Calu3 (cell line): Measurements from ENCODE around the gene PRKN. TPM values are rescaled to one million over a fixed set of nuclear protein-coding genes. Genes with fewer than 3 reads are reported as not detected.

Experiments
- BruUV-seq: library from RNA; stranded (reverse); fragments of 400-500 nt; replicated peaks from 2 replicates; lab custom pipeline; 2021; lab: Mats Ljungman, UMichigan
- CTCF ChIA-PET: fragments of 300-600 bp; sonication (Branson Sonifier 250); formaldehyde crosslinking; loops from one replicate; lab custom pipeline; 2022; ENCODE audit warnings: antibody characterized with exemption; lab: Charles Lee
- DNase-seq: peaks from one replicate; pipeline ENCODE4 v3.0.0; 2022
- H3K27ac Mint-ChIP-seq: one replicate; pipeline ENCODE4 v1.8.0; 2022; ENCODE audit warnings: mixed read lengths; ENCODE audit not compliant: unreplicated experiment
- H3K27me3 Mint-ChIP-seq: one replicate; pipeline ENCODE4 v1.8.0; 2022; ENCODE audit warnings: mixed read lengths; ENCODE audit not compliant: unreplicated experiment
- H3K36me3 Mint-ChIP-seq: one replicate; pipeline ENCODE4 v1.8.0; 2022; ENCODE audit warnings: mild to moderate bottlenecking, moderate library complexity, mixed read lengths; ENCODE audit not compliant: insufficient read depth, unreplicated experiment
- H3K4me1 Mint-ChIP-seq: one replicate; pipeline ENCODE4 v1.8.0; 2022; ENCODE audit warnings: mild to moderate bottlenecking, low read depth, mixed read lengths; ENCODE audit not compliant: unreplicated experiment
- H3K4me3 Mint-ChIP-seq: one replicate; pipeline ENCODE4 v1.8.0; 2022; ENCODE audit warnings: mild to moderate bottlenecking, low read depth, moderate library complexity, mixed read lengths; ENCODE audit not compliant: unreplicated experiment
- H3K9me3 Mint-ChIP-seq: one replicate; pipeline ENCODE4 v1.8.0; 2022; ENCODE audit warnings: low read depth, mixed read lengths; ENCODE audit not compliant: unreplicated experiment
- CTCF ChIP-seq: fragments of 200-600 bp; IDR thresholded peaks from one replicate; pipeline ENCODE4 v1.8.0; 2022; ENCODE audit warnings: antibody characterized with exemption; ENCODE audit not compliant: unreplicated experiment
- intact Hi-C: fragments of 100-400 bp; cut with micrococcal nuclease; formaldehyde crosslinking; loops from one replicate; pipeline ENCODE4 v1.10.0; 2022; ENCODE audit not compliant: unreplicated experiment
- total RNA-seq: library from RNA; stranded (reverse); gene quantifications from 2 replicates; pipeline ENCODE4 v1.2.3, GENCODE V29; 2022

PRKN gene
- total RNA-seq, 1 experiment from 2014 or later = 3.8 TPM

- TF ChIP-seq CTCF = no peak
- CTCF ChIA-PET = interaction anchor here (0.6 kb wide), 1 partner anchor 106 kb away, joined by 4 read pairs; no protein-coding TSS in a partner anchor
- H3K4me3 Mint-ChIP-seq = no peak overlapping the region
- no peak overlapping the region for H3K27ac Mint-ChIP-seq
- no peak for DNase-seq
- no peaks in the 10 kb centered on the region for H3K27me3 Mint-ChIP-seq
- no peaks in the 10 kb centered on the region for H3K9me3 Mint-ChIP-seq
- peaks cover 8% of the 10 kb centered on the region for H3K4me1 Mint-ChIP-seq
- BruUV-seq = no TSS peak
- intact Hi-C loops = no loop called here
- H3K36me3 Mint-ChIP-seq = no peaks in the 10 kb centered on the region
Observed at GRCh38 chr6:161414707-161415106, 1312.9 kb downstream of the PRKN start.

- H3K4me1 Mint-ChIP-seq = peaks cover 9% of the 10 kb centered on the region
- CTCF ChIA-PET = no interaction called here
- no peak for TF ChIP-seq CTCF
- H3K27ac Mint-ChIP-seq = no peak overlapping the region
- no peaks in the 10 kb centered on the region for H3K9me3 Mint-ChIP-seq
- no peaks in the 10 kb centered on the region for H3K36me3 Mint-ChIP-seq
- H3K4me3 Mint-ChIP-seq = no peak overlapping the region
- DNase-seq = no peak
- no peaks in the 10 kb centered on the region for H3K27me3 Mint-ChIP-seq
- no TSS peak for BruUV-seq
- intact Hi-C loops = no loop called here
Observed at GRCh38 chr6:161414180-161414579, 1313.4 kb downstream of the PRKN start.

- no peak for DNase-seq
- H3K4me1 Mint-ChIP-seq = peaks cover 9% of the 10 kb centered on the region
- H3K36me3 Mint-ChIP-seq = no peaks in the 10 kb centered on the region
- H3K4me3 Mint-ChIP-seq = no peak overlapping the region
- no peaks in the 10 kb centered on the region for H3K27me3 Mint-ChIP-seq
- no peak overlapping the region for H3K27ac Mint-ChIP-seq
- CTCF ChIA-PET = no interaction called here
- TF ChIP-seq CTCF = no peak
- no TSS peak for BruUV-seq
- H3K9me3 Mint-ChIP-seq = no peaks in the 10 kb centered on the region
- intact Hi-C loops = no loop called here
Observed at GRCh38 chr6:161413355-161413771, 1314.2 kb downstream of the PRKN start.

GRCh38 chr6:161412795-161413194 lies 1314.8 kb downstream of the PRKN start:
- Mint-ChIP-seq H3K36me3 (peaks cover 2% of the 10 kb centered on the region), H3K27ac (no peak overlapping the region), H3K4me1 (peaks cover 14% of the 10 kb centered on the region), H3K4me3 (no peak overlapping the region), H3K27me3 (no peaks in the 10 kb centered on the region), H3K9me3 (no peaks in the 10 kb centered on the region)
- no TSS peak for BruUV-seq
- no peak for TF ChIP-seq CTCF
- intact Hi-C loops = no loop called here
- CTCF ChIA-PET = no interaction called here
- DNase-seq = no peak
